Body of pancreas (tissue), 4 donors: ENCODE data around the gene B3GLCT. TPM values are rescaled to one million over a fixed set of nuclear protein-coding genes. Genes with fewer than 3 reads are reported as not detected.

Source experiments
- ATAC-seq: fragments of 150-250 bp; one replicate; pipeline ENCODE4 v1.9.1; 2016
- DNase-seq, 4 donors: peaks; one replicate each; pipeline ENCODE4 v3.0.0-alpha.2; 2019
- H3K27ac ChIP-seq, 4 donors: fragments of 200-600 bp; sonication (generic); 1 replicate in 3 of 4; 2 replicates in 1 of 4; pipeline versions ENCODE4 v1.5.1 to v1.6.1; 2016 to 2019; ENCODE audit warnings: mild to moderate bottlenecking in 1 of 4, mixed read lengths in 1 of 4, moderate library complexity in 1 of 4
- H3K27me3 ChIP-seq, 2 donors: fragments of 200-600 bp; sonication (generic); one replicate each; pipeline ENCODE4 v1.6.0; 2016; ENCODE audit warnings: mild to moderate bottlenecking in 1 of 2
- H3K36me3 ChIP-seq, 2 donors: fragments of 200-600 bp; sonication (generic); replicated peaks in 1 of 2; 2 replicates each; pipeline ENCODE4 v1.5.1; 2016; ENCODE audit warnings: low read depth in 2 of 2; ENCODE audit not compliant: insufficient read depth in 1 of 2
- H3K4me1 ChIP-seq: fragments of 200-600 bp; sonication (generic); one replicate; pipeline ENCODE4 v1.6.0; 2016
- H3K4me3 ChIP-seq, 2 donors: fragments of 200-600 bp; sonication (generic); 1 replicate in 1 of 2; 2 replicates in 1 of 2; pipeline ENCODE4 v1.5.1; 2016 to 2019
- H3K9me3 ChIP-seq, 3 donors: fragments of 200-600 bp; sonication (generic); 1 replicate in 2 of 3; 2 replicates in 1 of 3; pipeline ENCODE4 v1.5.1; 2016
- POLR2A ChIP-seq, 3 donors: fragments of 450-650 bp; IDR thresholded peaks; one replicate each; pipeline ENCODE4 v1.6.1; 2016; ENCODE audit warnings: antibody characterized with exemption in 3 of 3, mild to moderate bottlenecking in 2 of 3
- WGBS, 2 donors: methylation state at CpG; one replicate each; pipeline ENCODE4 v1.1.5; 2017; 5-methylcytosine and 5-hydroxymethylcytosine counted together
- intact Hi-C: fragments of 100-400 bp; cut with DNase I; formaldehyde crosslinking; loops from one replicate; pipeline ENCODE4 v1.15.1; 2023
- total RNA-seq, 2 donors: library from RNA; depleted of rRNA; stranded (reverse); fragments of >200 nt; gene quantifications; one replicate each; pipeline ENCODE4 v1.1.0, GENCODE V29; 2016
- TF ChIP-seq, protein P1 (sequence below), 7 experiments: fragments of 450-650 bp in 4 of 7; fragments of 200-600 bp in 3 of 7; sonication (generic) in 3 of 7; IDR thresholded peaks; one replicate each; pipeline ENCODE4 v1.5.1; 2016 to 2019; ENCODE audit warnings: antibody characterized with exemption in 7 of 7

B3GLCT gene
- total RNA-seq, 2 donors from 2014 or later = 2.0 to 5.2 TPM

DNA sequence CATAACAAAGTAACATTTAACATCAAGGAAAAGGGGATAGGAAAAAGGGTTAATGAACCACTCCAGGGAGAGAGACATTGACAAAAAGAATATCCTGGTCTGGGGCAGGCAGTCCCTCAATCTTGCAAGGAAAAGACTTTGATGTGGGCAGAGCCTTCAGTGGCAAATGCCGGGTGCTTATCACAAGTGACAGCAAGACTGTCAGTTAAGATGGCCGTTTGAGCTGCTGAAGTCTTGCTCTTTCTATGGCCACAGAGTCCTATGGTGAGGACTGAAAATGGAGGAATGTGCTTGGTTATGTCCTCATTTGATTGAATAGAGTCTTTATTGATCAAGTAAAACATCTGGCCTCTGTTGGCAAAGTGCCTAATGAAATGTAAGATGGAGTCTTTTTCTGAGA lies 112.1 kb downstream of the B3GLCT start:
- Histone ChIP-seq H3K27ac (no peak overlapping the region), H3K9me3 (peaks cover 0 to 36% (median 0%) of the 10 kb centered on the region in 3 donors), H3K4me1 (no peaks in the 10 kb centered on the region), H3K36me3 (no peaks in the 10 kb centered on the region), H3K4me3 (no peak overlapping the region), H3K27me3 (no peaks in the 10 kb centered on the region)
- 65 to 82% methylated on average over 2 of the region's 2 CpGs for WGBS, 2 donors
- no peak for DNase-seq
- no peak for TF ChIP-seq POLR2A (IDR thresholded peaks at IDR 0.05)
- TF ChIP-seq, protein P1, sequence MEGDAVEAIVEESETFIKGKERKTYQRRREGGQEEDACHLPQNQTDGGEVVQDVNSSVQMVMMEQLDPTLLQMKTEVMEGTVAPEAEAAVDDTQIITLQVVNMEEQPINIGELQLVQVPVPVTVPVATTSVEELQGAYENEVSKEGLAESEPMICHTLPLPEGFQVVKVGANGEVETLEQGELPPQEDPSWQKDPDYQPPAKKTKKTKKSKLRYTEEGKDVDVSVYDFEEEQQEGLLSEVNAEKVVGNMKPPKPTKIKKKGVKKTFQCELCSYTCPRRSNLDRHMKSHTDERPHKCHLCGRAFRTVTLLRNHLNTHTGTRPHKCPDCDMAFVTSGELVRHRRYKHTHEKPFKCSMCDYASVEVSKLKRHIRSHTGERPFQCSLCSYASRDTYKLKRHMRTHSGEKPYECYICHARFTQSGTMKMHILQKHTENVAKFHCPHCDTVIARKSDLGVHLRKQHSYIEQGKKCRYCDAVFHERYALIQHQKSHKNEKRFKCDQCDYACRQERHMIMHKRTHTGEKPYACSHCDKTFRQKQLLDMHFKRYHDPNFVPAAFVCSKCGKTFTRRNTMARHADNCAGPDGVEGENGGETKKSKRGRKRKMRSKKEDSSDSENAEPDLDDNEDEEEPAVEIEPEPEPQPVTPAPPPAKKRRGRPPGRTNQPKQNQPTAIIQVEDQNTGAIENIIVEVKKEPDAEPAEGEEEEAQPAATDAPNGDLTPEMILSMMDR (IDR thresholded peaks at IDR 0.05) = no peak
- ATAC-seq = no peak
- intact Hi-C loops = no loop called here

DNA sequence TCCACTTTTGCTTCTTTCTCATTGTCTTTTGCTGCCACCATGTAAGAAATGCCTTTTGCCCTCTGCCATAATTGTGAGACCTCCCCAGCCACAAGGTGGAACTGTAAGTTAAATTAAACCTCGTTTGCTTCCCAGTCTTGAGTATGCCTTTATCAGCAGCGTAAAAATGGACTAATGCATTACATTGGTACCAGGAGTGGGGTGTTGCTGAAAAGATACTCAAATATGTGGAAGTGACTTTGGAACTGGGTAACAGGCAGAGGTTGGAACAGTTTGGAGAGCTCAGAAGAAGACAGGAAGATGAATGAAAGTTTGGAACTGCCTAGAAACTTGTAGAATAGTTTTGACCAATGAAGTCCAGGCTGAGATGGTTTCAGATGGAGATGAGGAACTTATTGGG lies 115.2 kb downstream of the B3GLCT start:
- no peaks in the 10 kb centered on the region for H3K4me1 ChIP-seq
- TF ChIP-seq, protein P1 (IDR thresholded peaks at IDR 0.05) = no peak
- no peak for TF ChIP-seq POLR2A (IDR thresholded peaks at IDR 0.05)
- WGBS, 2 donors = 80 to 81% methylated on average over 2 of the region's 2 CpGs
- ATAC-seq (no peak), DNase-seq (no peak)
- peaks cover 0 to 2% of the 10 kb centered on the region in 2 donors for H3K36me3 ChIP-seq
- intact Hi-C loops = no loop called here
- H3K27me3 ChIP-seq = no peaks in the 10 kb centered on the region
- no peak overlapping the region for H3K4me3 ChIP-seq
- no peak overlapping the region for H3K27ac ChIP-seq
- peaks cover 0 to 33% (median 0%) of the 10 kb centered on the region in 3 donors for H3K9me3 ChIP-seq

DNA sequence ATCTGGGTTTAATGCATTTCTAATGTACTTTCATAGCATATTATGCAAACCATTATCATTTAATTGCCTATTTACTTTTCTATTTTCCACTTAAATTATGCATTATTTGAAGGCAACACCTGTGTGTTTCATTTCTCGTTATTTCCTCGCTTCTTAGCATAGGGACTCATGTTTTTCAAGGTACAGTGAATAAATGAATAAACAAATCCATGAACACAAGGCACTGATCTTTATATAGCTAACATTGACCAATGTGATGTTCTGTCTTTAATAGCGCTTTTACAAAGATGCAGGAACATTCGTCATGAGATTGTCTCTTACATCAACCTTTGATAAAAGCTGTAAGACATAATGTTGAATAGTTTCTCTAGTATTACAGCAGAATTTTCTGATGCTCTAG lies 121.2 kb downstream of the B3GLCT start:
- DNase-seq = no peak

DNA sequence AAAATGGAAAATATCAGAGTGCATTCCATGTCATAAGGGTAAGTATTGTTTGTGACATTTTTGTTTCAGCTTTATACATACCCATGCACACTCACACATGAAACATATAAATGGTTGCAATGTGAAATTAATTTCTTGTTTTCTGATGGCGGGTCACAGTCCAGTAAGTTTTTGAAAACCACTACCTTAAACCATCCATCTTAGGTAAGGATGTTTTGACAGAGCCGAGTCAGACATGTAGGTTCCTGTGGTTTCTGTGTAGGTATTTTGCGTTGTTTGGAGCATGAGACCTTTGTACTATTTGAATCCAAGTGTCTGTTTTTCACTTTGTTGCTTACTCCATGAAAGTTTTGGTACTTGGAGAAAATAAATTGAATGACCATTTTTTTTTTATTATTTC lies 121.7 kb downstream of the B3GLCT start:
- no peaks in the 10 kb centered on the region for H3K27me3 ChIP-seq
- H3K36me3 ChIP-seq = peaks cover 0 to 2% of the 10 kb centered on the region in 2 donors
- intact Hi-C loops = no loop called here
- WGBS, 2 donors = 97 to 99% methylated on average over 3 of the region's 3 CpGs
- H3K4me3 ChIP-seq = no peak overlapping the region
- no peaks in the 10 kb centered on the region for H3K9me3 ChIP-seq
- ATAC-seq (no peak), DNase-seq (no peak)
- H3K27ac ChIP-seq = no peak overlapping the region
- H3K4me1 ChIP-seq = no peaks in the 10 kb centered on the region
- TF ChIP-seq, protein P1 (IDR thresholded peaks at IDR 0.05) = no peak
- no peak for TF ChIP-seq POLR2A (IDR thresholded peaks at IDR 0.05)

More for the DNA sequence above, 121.2 kb downstream of the B3GLCT start:
- peaks cover 0 to 1% (median 0%) of the 10 kb centered on the region in 3 donors for H3K9me3 ChIP-seq
- peaks cover 0 to 2% of the 10 kb centered on the region in 2 donors for H3K36me3 ChIP-seq
- no peak overlapping the region for H3K4me3 ChIP-seq
- no peaks in the 10 kb centered on the region for H3K27me3 ChIP-seq
- no peak for ATAC-seq
- TF ChIP-seq, protein P1 (IDR thresholded peaks at IDR 0.05) = no peak
- TF ChIP-seq POLR2A (IDR thresholded peaks at IDR 0.05) = no peak
- no peaks in the 10 kb centered on the region for H3K4me1 ChIP-seq
- whole genome bisulfite sequencing, 2 donors = 94 to 99% methylated on average over 4 of the region's 4 CpGs
- intact Hi-C loops = no loop called here
- H3K27ac ChIP-seq = no peak overlapping the region

DNA sequence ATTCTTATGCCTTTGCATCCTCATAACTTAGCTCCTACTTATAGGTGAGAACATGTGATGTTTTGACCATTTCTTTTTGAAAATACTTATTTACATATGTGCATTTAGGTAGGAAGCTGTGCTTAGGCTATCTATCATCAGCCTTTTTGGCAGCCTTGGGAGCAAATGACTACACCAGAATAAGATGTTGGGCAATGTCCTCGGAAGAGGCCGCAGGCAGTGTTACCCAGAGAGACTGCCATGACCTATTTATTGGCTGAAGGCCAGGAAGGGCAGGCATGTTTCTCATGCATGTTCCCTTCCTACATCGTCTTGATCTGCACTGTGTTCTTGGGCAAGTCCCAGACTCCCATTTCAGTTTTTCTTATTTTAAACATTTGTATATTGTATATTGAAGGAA lies 122.3 kb downstream of the B3GLCT start:
- no peaks in the 10 kb centered on the region for H3K27me3 ChIP-seq
- no peak for ATAC-seq
- DNase-seq = peak in 3 of 4 donors; percentile 16 to 28 (median 22)
- 74 to 78% methylated on average over 3 of the region's 3 CpGs for WGBS, 2 donors
- intact Hi-C loops = no loop called here
- H3K36me3 ChIP-seq = peaks cover 0 to 2% of the 10 kb centered on the region in 2 donors
- no peaks in the 10 kb centered on the region for H3K4me1 ChIP-seq
- H3K9me3 ChIP-seq = no peaks in the 10 kb centered on the region
- H3K27ac ChIP-seq = no peak overlapping the region
- TF ChIP-seq POLR2A (IDR thresholded peaks at IDR 0.05) = no peak
- TF ChIP-seq, protein P1 (IDR thresholded peaks at IDR 0.05) = no peak
- H3K4me3 ChIP-seq = no peak overlapping the region
